Right renal pelvis (tissue), 4 donors: Measurements from ENCODE around the gene CCDC188. TPM values are rescaled to one million over a fixed set of nuclear protein-coding genes. Genes with fewer than 3 reads are reported as not detected.

Source experiments
- DNase-seq, 4 donors: peaks; one replicate each; pipeline ENCODE4 v3.0.0-alpha.2; 2013; ENCODE audit warnings: low read depth in 4 of 4, low spot score in 3 of 4, missing footprints in 1 of 4
- polyA plus RNA-seq, 4 donors: library from polyadenylated mRNA; unstranded; fragments of 120-200 nt; gene quantifications; one replicate each; pipeline ENCODE4 v1.2.1, GENCODE V29; 2013; ENCODE audit not compliant: insufficient read length in 4 of 4

The CCDC188 gene
- polyA plus RNA-seq, 4 donors = 0.53 to 0.93 (median 0.76) TPM

- DNase-seq = no peak
Measured at GRCh38 chr22:20109411-20110358, 41.2 kb downstream of the CCDC188 start.

- DNase-seq = no peak
Measured at GRCh38 chr22:20108757-20109230, 42.1 kb downstream of the CCDC188 start.

DNA sequence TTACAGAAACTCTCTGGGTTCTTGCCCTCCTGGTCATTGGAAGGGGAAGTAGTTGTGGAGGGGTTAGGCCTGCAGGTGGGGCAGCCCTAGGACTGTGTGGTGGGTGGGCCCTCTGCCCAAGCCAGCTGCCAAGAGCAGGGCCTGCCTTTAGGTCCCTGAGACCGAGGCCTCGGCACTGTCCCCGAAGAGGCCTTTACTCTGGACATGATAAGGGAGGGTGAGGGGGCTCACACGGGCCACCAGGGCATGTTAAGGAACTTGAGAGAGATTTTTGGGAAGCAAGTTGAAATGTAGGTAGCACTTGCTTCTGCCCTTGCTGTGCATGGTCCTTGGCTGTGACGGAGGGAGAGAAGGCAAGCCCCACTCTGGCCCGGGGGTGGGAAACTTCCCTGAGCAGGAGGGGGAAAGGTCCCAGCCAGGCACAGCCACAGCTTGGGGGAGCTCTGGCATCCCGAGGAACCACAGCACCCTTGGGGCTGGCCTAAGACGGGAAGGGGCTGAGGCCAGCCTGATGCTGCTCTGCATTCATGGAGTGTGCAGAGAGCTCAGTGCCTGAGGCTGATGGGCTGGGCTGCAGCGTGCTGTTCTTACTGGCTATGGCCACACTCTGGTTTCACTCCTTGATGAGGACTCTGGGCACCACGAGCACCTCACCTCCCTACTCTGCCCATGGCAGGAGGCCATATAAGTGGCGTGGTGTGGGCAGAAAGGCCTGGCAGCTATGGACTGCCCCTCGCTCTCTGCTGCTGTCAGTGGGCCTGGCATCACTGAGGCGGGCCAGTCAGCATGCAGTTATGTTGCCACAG, 42.7 kb downstream of the CCDC188 start:
- no peak for DNase-seq

DNA sequence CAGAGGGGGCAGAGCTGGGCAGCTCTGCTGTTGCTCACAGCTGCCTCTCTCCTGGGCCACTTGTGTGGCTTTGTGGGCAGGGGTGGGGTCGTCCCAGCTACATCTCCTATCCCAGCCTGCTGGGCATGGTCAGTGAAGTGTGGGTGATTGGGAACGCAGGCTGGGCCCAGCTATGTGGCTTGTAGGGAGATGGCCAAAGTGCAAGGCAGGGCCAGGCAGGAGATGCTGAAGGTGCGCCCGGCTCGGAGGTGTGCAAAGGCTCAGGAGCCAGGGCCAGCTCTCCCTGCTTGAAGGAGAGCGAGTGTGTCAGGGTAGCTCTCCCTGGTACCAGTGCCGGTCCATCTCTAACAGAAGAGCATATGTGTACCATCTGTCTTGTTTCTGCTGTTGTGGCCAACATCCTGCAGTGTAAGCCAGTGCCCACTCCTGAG, 43.4 kb downstream of the CCDC188 start:
- DNase-seq = no peak

DNA sequence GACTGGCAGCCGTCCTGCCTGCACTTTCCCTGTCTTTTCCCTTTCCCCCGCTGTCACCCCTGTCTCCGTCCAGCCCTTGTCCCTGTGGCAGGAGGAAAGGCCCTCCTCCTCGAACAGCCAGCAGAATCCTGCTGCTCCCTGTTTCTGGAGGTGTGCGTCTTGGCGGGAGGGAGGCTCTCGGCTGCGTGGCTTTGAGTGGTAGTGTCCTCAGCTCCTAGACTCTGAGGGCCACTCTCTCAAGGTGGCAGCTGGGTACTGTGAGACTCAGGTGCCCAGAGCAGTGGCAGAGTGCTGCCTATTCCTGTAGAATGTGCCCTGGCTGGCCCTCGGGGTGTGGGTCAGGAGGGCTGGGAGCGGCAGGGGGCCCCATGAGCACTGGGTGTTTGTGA, 44.0 kb downstream of the CCDC188 start:
- no peak for DNase-seq

- no peak for DNase-seq
Measured at GRCh38 chr22:20106205-20106848, 44.5 kb downstream of the CCDC188 start.

GRCh38 chr22:20105456-20106204, 45.2 kb downstream of the CCDC188 start:
- no peak for DNase-seq

- DNase-seq = no peak
Measured at GRCh38 chr22:20102203-20102780, 48.6 kb downstream of the CCDC188 start.

DNA sequence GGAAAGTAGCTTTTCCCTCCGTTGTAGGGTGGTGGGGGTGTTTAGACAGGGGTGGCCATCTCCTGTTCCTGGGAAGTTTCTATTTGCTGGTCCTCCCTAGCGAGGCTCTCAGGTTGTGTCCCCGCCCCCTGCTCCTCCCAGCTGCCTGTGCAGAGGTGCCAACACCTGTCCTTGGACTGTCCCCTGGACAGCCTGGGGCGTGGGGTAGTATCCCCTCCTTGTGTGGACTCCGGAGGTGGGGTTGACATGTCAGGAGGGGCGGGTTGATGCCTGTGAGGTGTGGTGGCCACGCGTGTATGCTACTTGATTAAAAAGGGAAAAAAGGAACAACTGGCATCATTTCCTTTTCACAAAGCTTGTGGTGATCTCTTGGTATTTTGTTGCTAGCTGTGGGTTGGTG, 49.2 kb downstream of the CCDC188 start:
- DNase-seq = no peak

GRCh38 chr22:20099099-20099711, 51.6 kb downstream of the CCDC188 start:
- no peak for DNase-seq

Other genes starting within 250 kb of the CCDC188 start
- gene COMT, start 209.3 kb downstream of the CCDC188 start, polyA plus RNA-seq = 100 to 1,000 TPM; 102 to 144 (median 105) TPM
- 10 to 100 TPM; 23.3 to 28.0 (median 24.4) TPM for gene TXNRD2, start 209.2 kb downstream of the CCDC188 start, polyA plus RNA-seq
- 10 to 100 TPM; 18.0 to 31.2 (median 20.2) TPM for gene ARVCF, start 134.2 kb downstream of the CCDC188 start, polyA plus RNA-seq
- gene TANGO2, start 129.9 kb downstream of the CCDC188 start, polyA plus RNA-seq = 10 to 100 TPM in 3 of 4 donors, 1 to 10 TPM in 1; 9.4 to 14.4 (median 10.8) TPM
- gene DGCR8, start 70.8 kb downstream of the CCDC188 start, polyA plus RNA-seq = 10 to 100 TPM; 39.2 to 48.4 (median 40.9) TPM
- 100 to 1,000 TPM; 182 to 199 (median 190) TPM for gene RANBP1, start 35.0 kb downstream of the CCDC188 start, polyA plus RNA-seq
- gene TRMT2A, start 33.8 kb downstream of the CCDC188 start, polyA plus RNA-seq = 10 to 100 TPM; 44.9 to 58.1 (median 48.8) TPM
- gene ZDHHC8, start 19.3 kb downstream of the CCDC188 start, polyA plus RNA-seq = 10 to 100 TPM; 34.7 to 55.9 (median 40.9) TPM
- 1 to 10 TPM; 5.0 to 9.0 (median 6.1) TPM for gene RTN4R, start 117.3 kb upstream of the CCDC188 start, polyA plus RNA-seq
- 10 to 100 TPM; 45.1 to 68.0 (median 52.9) TPM for gene DGCR6L, start 169.0 kb upstream of the CCDC188 start, polyA plus RNA-seq
- 10 to 100 TPM; 15.0 to 20.4 (median 15.9) TPM for gene ZNF74, start 243.1 kb upstream of the CCDC188 start, polyA plus RNA-seq